HG03159 (cell line): ENCODE measurements around the gene WSCD2.

Experiments used
- ATAC-seq: cut with Tn5 transposase; IDR thresholded peaks from one replicate; pipeline ENCODE4 v1.9.1; 2021; ENCODE audit warnings: mild to moderate bottlenecking, moderate library complexity; ENCODE audit not compliant: unreplicated experiment

The WSCD2 gene

GRCh38 chr12:108126212-108126611 lies 2.9 kb upstream of the WSCD2 start:
- ATAC-seq, result no peak

- ATAC-seq, result no peak
Observed at GRCh38 chr12:108126990-108127501, 2.0 kb upstream of the WSCD2 start.

GRCh38 chr12:108127654-108128053 lies 1.4 kb upstream of the WSCD2 start:
- no peak for ATAC-seq

GRCh38 chr12:108128221-108129016 lies 669 bp upstream of the WSCD2 start:
- no peak for ATAC-seq

GRCh38 chr12:108131035-108131434 lies 1.9 kb downstream of the WSCD2 start:
- ATAC-seq, result no peak

- no peak for ATAC-seq
Observed at GRCh38 chr12:108131657-108132126, 2.6 kb downstream of the WSCD2 start.

GRCh38 chr12:108133482-108133881 lies 4.4 kb downstream of the WSCD2 start:
- ATAC-seq, result no peak

GRCh38 chr12:108134744-108135143 lies 5.7 kb downstream of the WSCD2 start:
- no peak for ATAC-seq

- ATAC-seq, result no peak
Observed at GRCh38 chr12:108135627-108136026, 6.5 kb downstream of the WSCD2 start.

GRCh38 chr12:108136697-108137096 lies 7.6 kb downstream of the WSCD2 start:
- no peak for ATAC-seq

GRCh38 chr12:108139454-108139853 lies 10.4 kb downstream of the WSCD2 start:
- ATAC-seq, result no peak

GRCh38 chr12:108140501-108140900 lies 11.4 kb downstream of the WSCD2 start:
- ATAC-seq, result no peak

GRCh38 chr12:108141600-108142130 lies 12.6 kb downstream of the WSCD2 start:
- ATAC-seq, result no peak

- no peak for ATAC-seq
Observed at GRCh38 chr12:108143144-108143543, 14.1 kb downstream of the WSCD2 start.

GRCh38 chr12:108144080-108144479 lies 15.0 kb downstream of the WSCD2 start:
- ATAC-seq, result no peak

- no peak for ATAC-seq
Observed at GRCh38 chr12:108145011-108145410, 15.9 kb downstream of the WSCD2 start.

- no peak for ATAC-seq
Observed at GRCh38 chr12:108146035-108146893, 17.2 kb downstream of the WSCD2 start.

- no peak for ATAC-seq
Observed at GRCh38 chr12:108147279-108147678, 18.2 kb downstream of the WSCD2 start.

GRCh38 chr12:108148521-108149074 lies 19.5 kb downstream of the WSCD2 start:
- ATAC-seq, result no peak

GRCh38 chr12:108150436-108150835 lies 21.3 kb downstream of the WSCD2 start:
- ATAC-seq, result no peak

GRCh38 chr12:108151533-108152169 lies 22.6 kb downstream of the WSCD2 start:
- no peak for ATAC-seq
